Stimulated activated naive CD8-positive, alpha-beta T cell treated with anti-CD3 and anti-CD28 coated beads, Interleukin-15, amount 100 ng/mL, for 72 hours (primary cell): Measurements from ENCODE around the gene MPZL1.

Source experiments
- ATAC-seq: fragments of 150-1000 bp; cut with Tn5 transposase; 2 replicates; pipeline ENCODE4 v1.10.0; 2021; ENCODE audit warnings: mild to moderate bottlenecking, moderate library complexity
- DNase-seq, 2 donors: peaks; one replicate each; pipeline ENCODE4 v3.0.0; 2021 to 2022
- H3K27ac Mint-ChIP-seq, 2 donors: one replicate each; pipeline ENCODE4 v1.8.0; 2022; ENCODE audit warnings: mild to moderate bottlenecking in 2 of 2, mixed read lengths in 2 of 2, moderate library complexity in 2 of 2
- H3K27me3 Mint-ChIP-seq: one replicate; pipeline ENCODE4 v1.8.0; 2022; ENCODE audit warnings: mixed read lengths
- H3K4me1 Mint-ChIP-seq: one replicate; pipeline ENCODE4 v1.8.0; 2022; ENCODE audit warnings: mild to moderate bottlenecking, mixed read lengths
- H3K4me3 Mint-ChIP-seq, 2 donors: one replicate each; pipeline ENCODE4 v1.8.0; 2022; ENCODE audit warnings: mild to moderate bottlenecking in 2 of 2, mixed read lengths in 2 of 2, moderate library complexity in 1 of 2
- H3K9me3 Mint-ChIP-seq, 2 donors: one replicate each; pipeline ENCODE4 v1.8.0; 2022; ENCODE audit warnings: mixed read lengths in 2 of 2

Gene MPZL1

GRCh38 chr1:167839009-167839408 is 117.2 kb downstream of the MPZL1 start:
- H3K4me1 Mint-ChIP-seq, result peaks cover 5% of the 10 kb centered on the region
- no peaks in the 10 kb centered on the region for H3K27me3 Mint-ChIP-seq
- H3K9me3 Mint-ChIP-seq, result peaks cover 0 to 6% of the 10 kb centered on the region in 2 donors
- no peak overlapping the region for H3K4me3 Mint-ChIP-seq
- no peak overlapping the region for H3K27ac Mint-ChIP-seq
- no peak for ATAC-seq
- DNase-seq, result no peak
